Common myeloid progenitor, CD34-positive (primary cell): Measurements from ENCODE around the gene SPN.
A peak's percentile ranks its signal among the peaks of the same experiment; 100 is the strongest.
"Not testable (repeated sequence)": the region's sequence is repeated elsewhere in the genome, so short reads cannot be mapped to it uniquely, and the experiment has no call there.

Experiments used
- CTCF ChIA-PET: fragments of 350-600 bp; sonication (Branson Sonifier 250); formaldehyde crosslinking; loops from one replicate; lab custom pipeline; 2021; ENCODE audit warnings: antibody characterized with exemption; lab: Charles Lee
- POLR2A ChIA-PET: fragments of 350-600 bp; sonication (Branson Sonifier 250); formaldehyde crosslinking; loops from one replicate; lab custom pipeline; 2021; ENCODE audit warnings: antibody characterized with exemption; lab: Charles Lee
- DNase-seq, 3 donors: peaks; one replicate each; pipeline versions ENCODE4 v3.0.0 to v3.0.0-alpha.2; 2013
- H3K27ac ChIP-seq, 2 experiments: 1 replicate in 1 of 2; 2 replicates in 1 of 2; pipeline ENCODE4 v1.7.0; 2013; ENCODE audit warnings: inconsistent platforms in 2 of 2, low read length in 2 of 2, mild to moderate bottlenecking in 2 of 2, low read depth in 1 of 2, moderate library complexity in 1 of 2; ENCODE audit not compliant: severe bottlenecking in 2 of 2, insufficient read depth in 1 of 2, poor library complexity in 1 of 2
- H3K27me3 ChIP-seq, 5 experiments: replicated peaks in 2 of 5; 1 replicate in 3 of 5; 2 replicates in 2 of 5; pipeline versions ENCODE4 v1.6.1 to v1.7.0; 2013; ENCODE audit warnings: low read length in 4 of 5, mild to moderate bottlenecking in 2 of 5, moderate library complexity in 2 of 5, inconsistent platforms in 1 of 5; ENCODE audit not compliant: insufficient read depth in 5 of 5, control insufficient read depth in 4 of 5
- H3K36me3 ChIP-seq, 4 experiments: 1 replicate in 2 of 4; 2 replicates in 2 of 4; pipeline versions ENCODE4 v1.6.1 to v1.7.0; 2013; ENCODE audit warnings: low read length in 3 of 4, control low read depth in 1 of 4, mild to moderate bottlenecking in 1 of 4; ENCODE audit not compliant: control insufficient read depth in 4 of 4, insufficient read depth in 4 of 4
- H3K4me1 ChIP-seq, 4 experiments: 1 replicate in 3 of 4; 2 replicates in 1 of 4; pipeline versions ENCODE4 v1.6.1 to v1.7.1; 2013; ENCODE audit warnings: low read length in 3 of 4, mild to moderate bottlenecking in 3 of 4, control low read depth in 1 of 4, inconsistent platforms in 1 of 4, moderate library complexity in 1 of 4; ENCODE audit not compliant: control insufficient read depth in 4 of 4, insufficient read depth in 4 of 4; ENCODE audit errors: control extremely low read depth in 1 of 4
- H3K4me3 ChIP-seq, 7 experiments: 1 replicate in 4 of 7; 2 replicates in 3 of 7; pipeline versions ENCODE4 v1.5.1 to v1.7.0; 2013; ENCODE audit warnings: mild to moderate bottlenecking in 7 of 7, low read length in 6 of 7, moderate library complexity in 6 of 7, inconsistent platforms in 2 of 7, low read depth in 2 of 7, control low read depth in 1 of 7; ENCODE audit not compliant: insufficient read depth in 4 of 7, control insufficient read depth in 1 of 7; ENCODE audit errors: extremely low read depth in 1 of 7
- H3K9me3 ChIP-seq, 5 experiments: 1 replicate in 4 of 5; 2 replicates in 1 of 5; pipeline versions ENCODE4 v1.6.1 to v1.7.1; 2013; ENCODE audit warnings: low read length in 4 of 5, mild to moderate bottlenecking in 2 of 5, inconsistent platforms in 1 of 5, low read depth in 1 of 5, moderate library complexity in 1 of 5; ENCODE audit not compliant: control insufficient read depth in 4 of 5, insufficient read depth in 2 of 5; ENCODE audit errors: control extremely low read depth in 1 of 5
- WGBS: methylation state at CpG from one replicate; pipeline ENCODE4 v1.1.5; 2013; ENCODE audit not compliant: insufficient coverage; 5-methylcytosine and 5-hydroxymethylcytosine counted together

The SPN gene

DNA sequence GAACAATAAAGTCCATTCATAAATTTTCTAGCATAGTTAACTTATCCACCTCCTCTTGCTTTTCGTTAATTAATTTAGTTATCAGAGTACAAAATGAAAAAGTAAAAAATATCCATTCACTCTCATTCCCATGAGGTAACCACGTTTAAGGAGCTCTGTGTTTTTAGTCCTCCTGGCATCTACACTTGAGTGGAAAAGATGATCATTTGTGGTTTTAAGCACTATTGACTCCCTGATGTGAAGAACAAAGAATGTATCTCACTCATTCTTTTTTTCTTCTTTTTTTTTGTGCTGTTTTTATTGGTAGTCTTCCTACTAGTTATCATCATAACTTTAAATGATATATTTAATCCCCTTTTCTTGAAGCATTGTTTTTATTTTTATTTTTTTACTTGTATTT is 42.0 kb downstream of the SPN start:
- peaks cover 0 to 21% (median 14%) of the 10 kb centered on the region in 4 experiments for H3K4me1 ChIP-seq
- no peaks in the 10 kb centered on the region for H3K9me3 ChIP-seq
- peaks cover 0 to 13% (median 0%) of the 10 kb centered on the region in 5 experiments for H3K27me3 ChIP-seq
- H3K4me3 ChIP-seq: no peak overlapping the region
- no peak overlapping the region for H3K27ac ChIP-seq
- CTCF ChIA-PET: interaction anchor here (0.7 to 1.4 kb wide), 6 partner anchors 11 to 115 kb away, joined by 3 to 5 read pairs (median 4); partner anchors contain the start of gene MVP
- POLR2A ChIA-PET: no interaction called here
- WGBS: no CpG with 5 or more reads among the region's 2 CpGs
- H3K36me3 ChIP-seq: no peaks in the 10 kb centered on the region
- no peak for DNase-seq

DNA sequence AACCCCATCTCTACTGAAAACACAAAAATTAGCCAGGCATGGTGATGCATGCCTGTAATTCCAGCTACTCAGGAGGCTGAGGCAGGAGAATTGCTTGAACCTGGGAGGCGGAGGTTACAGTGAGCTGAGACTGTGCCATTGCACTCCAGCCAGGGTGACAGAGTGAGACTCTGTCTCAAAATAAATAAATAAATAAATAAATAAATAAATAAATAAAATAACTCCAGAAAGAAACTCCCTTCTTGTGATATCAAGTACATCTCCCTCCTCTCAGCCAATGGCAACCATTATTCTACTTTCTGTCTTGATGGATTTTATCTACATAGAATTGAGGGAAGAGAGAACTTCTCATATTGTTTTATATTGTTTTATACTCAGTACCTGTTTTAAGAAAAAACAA is 44.1 kb downstream of the SPN start:
- 100% methylated on average over 1 of the region's 1 CpG for WGBS
- CTCF ChIA-PET, POLR2A ChIA-PET: not testable (repeated sequence)

DNA sequence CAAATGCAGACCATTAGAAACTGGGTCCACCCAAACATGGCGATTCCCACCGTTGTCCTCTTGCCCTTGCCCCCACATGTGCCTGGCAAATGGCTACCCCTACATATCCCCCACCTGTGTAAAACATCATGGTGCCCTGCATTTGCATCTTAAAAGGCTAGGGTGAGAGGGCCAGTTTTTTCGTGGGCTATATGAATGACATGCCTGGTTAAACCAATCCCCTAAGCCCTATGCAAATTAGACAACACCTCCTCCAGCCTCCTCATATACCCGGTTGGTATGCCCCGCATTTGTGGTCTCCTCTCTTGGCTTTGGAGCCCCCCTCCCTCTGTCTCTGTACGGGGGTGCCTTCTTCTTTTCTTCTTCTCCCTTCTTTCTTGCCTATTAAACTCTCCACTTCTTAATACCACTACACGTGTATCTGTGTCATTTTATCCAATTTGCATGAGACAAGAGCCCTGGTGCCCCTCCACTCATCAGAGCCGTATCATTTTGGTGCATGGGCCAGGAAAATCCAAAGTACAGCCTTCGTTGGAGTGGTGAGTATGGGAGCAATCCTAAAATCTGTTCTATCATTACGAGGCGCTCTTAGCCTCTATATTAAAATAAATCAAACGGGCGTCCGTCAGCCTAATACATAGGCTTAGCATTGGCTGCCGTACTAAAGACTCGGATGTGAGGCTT is 46.0 kb downstream of the SPN start:
- DNase-seq: no peak
- Histone ChIP-seq H3K4me3 (no peak overlapping the region), H3K36me3 (no peaks in the 10 kb centered on the region), H3K27me3 (peaks cover 0 to 7% (median 0%) of the 10 kb centered on the region in 5 experiments), H3K27ac (no peak overlapping the region), H3K9me3 (no peaks in the 10 kb centered on the region), H3K4me1 (peaks cover 0 to 2% (median 0%) of the 10 kb centered on the region in 4 experiments)
- WGBS: 79% methylated on average over 14 of the region's 16 CpGs
- ChIA-PET CTCF (interaction anchor here (0.6 to 0.9 kb wide), 2 partner anchors 10 to 139 kb away, joined by 3 read pairs; no protein-coding TSS in a partner anchor), POLR2A (interaction anchor here (0.6 kb wide), 1 partner anchor 64 kb away, joined by 4 read pairs; no protein-coding TSS in a partner anchor)

More for the DNA sequence above, 44.1 kb downstream of the SPN start:
- H3K27ac ChIP-seq, H3K4me1 ChIP-seq, H3K9me3 ChIP-seq, H3K36me3 ChIP-seq, H3K4me3 ChIP-seq, DNase-seq: not testable (repeated sequence)
- H3K27me3 ChIP-seq: peaks cover 0 to 10% (median 0%) of the 10 kb centered on the region in 5 experiments

DNA sequence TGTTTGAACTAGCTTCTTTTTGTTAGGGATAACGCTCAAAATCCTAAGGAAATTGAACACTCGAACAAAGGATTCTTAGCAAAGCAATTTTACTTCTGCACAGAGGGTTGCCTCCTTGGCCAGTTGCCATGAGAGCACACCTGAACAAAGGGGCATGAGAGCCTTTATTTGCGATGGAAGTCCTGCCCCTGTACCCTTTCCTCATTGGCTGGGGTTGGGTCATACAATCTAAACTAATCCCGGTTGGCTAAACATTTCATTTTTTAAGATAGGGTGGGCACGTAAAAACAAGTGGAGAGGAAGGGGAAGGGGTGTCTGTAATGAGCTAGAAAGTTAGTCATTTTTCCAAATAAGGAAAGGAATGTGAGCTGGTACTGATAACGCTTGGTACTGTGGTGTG is 46.6 kb downstream of the SPN start:
- 90% methylated on average over 4 of the region's 6 CpGs for WGBS
- H3K36me3 ChIP-seq, H3K4me1 ChIP-seq, H3K27ac ChIP-seq, H3K9me3 ChIP-seq, DNase-seq, H3K27me3 ChIP-seq, H3K4me3 ChIP-seq, POLR2A ChIA-PET: not testable (repeated sequence)
- CTCF ChIA-PET: interaction anchor here (0.6 to 1.5 kb wide), 4 partner anchors 9 to 139 kb away, joined by 3 to 4 read pairs (median 3); no protein-coding TSS in a partner anchor

DNA sequence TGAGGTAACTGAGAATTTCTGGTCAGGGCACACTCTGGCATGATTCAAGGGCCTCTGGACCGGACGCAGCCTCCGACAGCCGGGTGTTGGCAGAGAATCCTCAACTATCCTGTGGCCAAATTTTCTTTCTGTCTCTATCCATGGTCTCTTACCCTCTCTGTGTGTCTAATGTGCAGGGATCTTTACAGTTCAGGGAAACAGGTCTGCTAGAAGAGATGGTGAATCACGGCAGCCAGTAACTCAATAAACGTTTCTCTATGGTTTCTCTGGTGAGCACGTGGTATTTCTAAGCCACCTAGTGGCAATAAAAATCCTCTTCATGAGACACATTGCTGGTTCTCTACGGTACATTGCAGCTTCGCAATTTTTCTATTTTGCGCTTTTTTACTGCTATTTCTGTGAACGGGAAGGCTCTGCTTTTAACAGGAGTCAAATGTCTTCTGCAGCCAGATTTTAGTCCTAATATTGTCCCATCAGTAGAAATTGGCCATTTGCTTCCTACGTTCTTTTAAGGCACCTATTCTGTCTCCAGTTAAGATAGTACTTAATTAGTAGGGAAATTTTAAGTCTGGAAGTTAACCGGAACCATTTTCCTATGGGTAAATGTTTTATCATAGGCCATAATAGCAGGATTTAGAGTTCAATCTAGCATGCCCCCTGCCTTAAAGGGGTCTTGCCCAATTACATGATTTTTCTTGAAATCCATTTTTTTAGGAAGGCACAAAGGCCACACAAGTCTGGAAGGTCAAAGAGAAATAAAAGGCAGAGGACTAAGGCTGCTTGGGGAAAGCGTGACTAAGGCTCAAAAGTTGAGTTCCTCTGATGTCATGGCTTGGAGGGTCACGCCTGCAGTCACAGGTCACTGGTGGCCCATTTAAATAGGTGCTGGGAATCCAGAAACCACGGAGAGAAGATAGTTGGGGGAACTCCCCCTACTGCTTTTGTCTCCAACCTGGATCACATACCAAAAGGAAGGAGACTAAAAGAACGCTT is 47.5 kb downstream of the SPN start:
- DNase-seq: peak; percentile 72 to 85 (median 85)
- Histone ChIP-seq H3K9me3 (no peaks in the 10 kb centered on the region), H3K4me3 (no peak overlapping the region), H3K27me3 (peaks cover 0 to 7% (median 0%) of the 10 kb centered on the region in 5 experiments), H3K4me1 (peaks cover 0 to 2% (median 0%) of the 10 kb centered on the region in 4 experiments), H3K36me3 (no peaks in the 10 kb centered on the region), H3K27ac (no peak overlapping the region)
- 50% methylated on average over 12 of the region's 17 CpGs for WGBS
- POLR2A ChIA-PET: no interaction called here
- CTCF ChIA-PET: interaction anchor here (0.9 to 1.5 kb wide), 5 partner anchors 10 to 138 kb away, joined by 3 to 7 read pairs (median 3); no protein-coding TSS in a partner anchor

DNA sequence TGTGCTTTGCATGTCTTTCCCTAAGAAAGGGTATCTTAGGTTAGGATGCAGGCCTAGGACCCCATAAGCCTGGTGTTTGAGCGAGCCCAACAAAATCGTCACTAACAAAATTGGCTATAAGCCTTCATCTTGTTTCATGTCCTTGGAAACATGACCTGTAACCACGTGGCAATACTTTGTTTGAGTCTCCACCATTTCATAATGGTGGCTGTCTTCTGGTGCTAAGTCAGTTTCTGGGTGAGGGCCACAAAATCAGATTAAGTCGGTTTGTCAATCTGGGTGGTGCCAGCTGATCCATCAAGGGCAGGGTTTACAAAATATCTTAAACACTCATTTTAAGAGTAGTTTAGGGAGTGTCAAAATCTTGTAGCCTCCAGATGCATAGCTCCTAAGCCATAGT is 49.8 kb downstream of the SPN start:
- ChIA-PET CTCF (interaction anchor here (1.8 to 1.9 kb wide), 2 partner anchors 12 to 22 kb away, joined by 5 to 9 read pairs; no protein-coding TSS in a partner anchor), POLR2A (interaction anchor here (0.6 kb wide), 1 partner anchor 45 kb away, joined by 3 read pairs; no protein-coding TSS in a partner anchor)
- no peaks in the 10 kb centered on the region for H3K9me3 ChIP-seq
- WGBS: 100% methylated on average over 3 of the region's 4 CpGs
- no peak overlapping the region for H3K4me3 ChIP-seq
- peaks cover 0 to 2% (median 0%) of the 10 kb centered on the region in 4 experiments for H3K4me1 ChIP-seq
- H3K36me3 ChIP-seq: no peaks in the 10 kb centered on the region
- H3K27ac ChIP-seq: no peak overlapping the region
- H3K27me3 ChIP-seq: peaks cover 0 to 7% (median 0%) of the 10 kb centered on the region in 5 experiments
- DNase-seq: no peak
